K562 (cell line): Measurements from ENCODE around the gene HSDL2.

Experiments used
- CTCF ChIP-seq, 3 experiments: IDR thresholded peaks in 2 of 3; conservative IDR thresholded peaks in 1 of 3; 2 replicates each; pipeline ENCODE4 v1.5.1; 2011 to 2012; ENCODE audit warnings: low read length in 3 of 3, mild to moderate bottlenecking in 3 of 3, control low read depth in 2 of 3, improper control_type of control experiment in 1 of 3, inconsistent platforms in 1 of 3, low read depth in 1 of 3, mixed read lengths in 1 of 3, moderate library complexity in 1 of 3; ENCODE audit not compliant: insufficient read depth in 2 of 3
- E2F1 ChIP-seq: sonication (generic); formaldehyde crosslinking; IDR thresholded peaks from 2 replicates; pipeline ENCODE4 v1.8.1; 2023; ENCODE audit warnings: mild to moderate bottlenecking, missing genetic modification reagents, moderate library complexity
- NFRKB ChIP-seq: fragments of 450-650 bp; IDR thresholded peaks from 2 replicates; pipeline ENCODE4 v1.6.1; 2016; ENCODE audit warnings: low read depth
- RNF2 ChIP-seq: sonication (generic); IDR thresholded peaks from 2 replicates; pipeline ENCODE4 v1.6.1; 2016
- ZNF384 ChIP-seq: IDR thresholded peaks from 2 replicates; pipeline ENCODE4 v1.6.1; 2012; ENCODE audit warnings: low read depth, low read length, improper control_type of control experiment

- TF ChIP-seq ZNF384, result no peak
- TF ChIP-seq CTCF (IDR thresholded peaks at IDR 0.05 in 2 of 3, conservative IDR thresholded peaks at IDR 0.05 in 1 of 3; ENCODE audit: insufficient read depth in 2 of 3, low read depth in 1 of 3, low read length in 3 of 3), result no peak
- no peak for TF ChIP-seq RNF2
- TF ChIP-seq E2F1 (CRISPR knock-in tag), result no peak
- no peak for TF ChIP-seq NFRKB
Observed at GRCh38 chr9:112364761-112365160, 15.1 kb upstream of the HSDL2 start.
